22Rv1 (cell line): Measurements from ENCODE around the gene LCN1.
"Not testable (repeated sequence)": the region's sequence is repeated elsewhere in the genome, so short reads cannot be mapped to it uniquely, and the experiment has no call there.

Source experiments
- H3K27ac ChIP-seq: fragments of 450-650 bp; 2 replicates; pipeline ENCODE4 v1.5.1; 2017
- ZFX ChIP-seq: fragments of 450-650 bp; IDR thresholded peaks from 2 replicates; pipeline ENCODE4 v1.6.1; 2017; ENCODE audit warnings: antibody characterized with exemption, borderline replicate concordance
- TF ChIP-seq, protein P1 (sequence below): fragments of 450-650 bp; IDR thresholded peaks from 2 replicates; pipeline ENCODE4 v1.5.1; 2017; ENCODE audit warnings: mild to moderate bottlenecking

Gene LCN1

DNA sequence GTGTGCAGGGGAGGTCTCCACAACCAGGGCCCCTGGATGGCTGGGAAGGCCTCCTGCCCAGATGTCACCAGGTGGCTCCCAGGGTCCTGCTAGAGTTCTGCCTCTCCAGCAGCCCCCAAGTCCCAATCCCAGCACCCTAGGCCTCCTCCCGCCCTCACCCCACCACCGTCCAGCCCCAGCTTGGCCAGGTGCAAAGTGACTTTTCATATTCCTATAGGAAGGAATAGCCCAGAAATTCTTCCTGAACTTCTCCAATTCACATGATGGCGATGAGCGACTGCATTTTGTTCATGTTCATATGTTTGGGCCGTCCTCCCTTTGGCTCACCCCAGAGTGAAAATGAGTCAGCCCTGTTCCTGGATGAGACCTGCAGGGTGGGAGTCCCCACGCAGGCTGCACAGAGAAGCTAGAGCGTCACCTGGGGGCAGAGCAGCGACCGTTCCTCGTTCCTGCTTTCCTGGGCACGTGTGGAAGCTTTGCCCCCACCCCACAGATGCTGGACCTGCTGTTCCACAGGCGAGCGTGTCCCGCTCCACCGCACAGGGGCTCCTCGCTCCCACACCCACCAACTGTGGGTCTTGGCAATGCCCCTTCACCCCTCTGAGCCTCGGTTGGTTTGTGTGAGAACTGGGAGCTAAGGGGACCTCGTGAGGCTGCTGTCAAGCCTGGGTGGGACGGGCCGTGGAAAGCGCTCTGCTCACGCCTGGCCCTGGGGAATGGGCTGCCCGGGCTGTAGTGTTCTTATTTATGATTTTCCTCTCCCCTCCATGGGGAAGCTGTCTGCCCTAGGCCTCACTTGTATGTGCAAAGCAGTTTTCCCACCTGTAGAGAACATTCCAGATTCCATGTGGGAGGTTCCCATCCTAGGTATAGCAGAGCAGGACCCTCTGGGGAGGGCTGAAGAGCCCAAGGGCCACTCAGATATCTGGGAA, 13.9 kb upstream of the LCN1 start:
- TF ChIP-seq ZFX, result no peak
- TF ChIP-seq, protein P1, sequence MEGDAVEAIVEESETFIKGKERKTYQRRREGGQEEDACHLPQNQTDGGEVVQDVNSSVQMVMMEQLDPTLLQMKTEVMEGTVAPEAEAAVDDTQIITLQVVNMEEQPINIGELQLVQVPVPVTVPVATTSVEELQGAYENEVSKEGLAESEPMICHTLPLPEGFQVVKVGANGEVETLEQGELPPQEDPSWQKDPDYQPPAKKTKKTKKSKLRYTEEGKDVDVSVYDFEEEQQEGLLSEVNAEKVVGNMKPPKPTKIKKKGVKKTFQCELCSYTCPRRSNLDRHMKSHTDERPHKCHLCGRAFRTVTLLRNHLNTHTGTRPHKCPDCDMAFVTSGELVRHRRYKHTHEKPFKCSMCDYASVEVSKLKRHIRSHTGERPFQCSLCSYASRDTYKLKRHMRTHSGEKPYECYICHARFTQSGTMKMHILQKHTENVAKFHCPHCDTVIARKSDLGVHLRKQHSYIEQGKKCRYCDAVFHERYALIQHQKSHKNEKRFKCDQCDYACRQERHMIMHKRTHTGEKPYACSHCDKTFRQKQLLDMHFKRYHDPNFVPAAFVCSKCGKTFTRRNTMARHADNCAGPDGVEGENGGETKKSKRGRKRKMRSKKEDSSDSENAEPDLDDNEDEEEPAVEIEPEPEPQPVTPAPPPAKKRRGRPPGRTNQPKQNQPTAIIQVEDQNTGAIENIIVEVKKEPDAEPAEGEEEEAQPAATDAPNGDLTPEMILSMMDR, result no peak
- no peak overlapping the region for H3K27ac ChIP-seq

- TF ChIP-seq ZFX, result no peak
- TF ChIP-seq, protein P1, result no peak
- H3K27ac ChIP-seq, result no peak overlapping the region
Measured at GRCh38 chr9:135508211-135508820, 12.9 kb upstream of the LCN1 start.

GRCh38 chr9:135509458-135509857, 11.8 kb upstream of the LCN1 start:
- H3K27ac ChIP-seq, result no peak overlapping the region
- TF ChIP-seq, protein P1, result no peak
- TF ChIP-seq ZFX, result no peak

- no peak overlapping the region for H3K27ac ChIP-seq
- TF ChIP-seq, protein P1, result no peak
- no peak for TF ChIP-seq ZFX
Measured at GRCh38 chr9:135512241-135512603, 9.0 kb upstream of the LCN1 start.

- H3K27ac ChIP-seq, result no peak overlapping the region
- no peak for TF ChIP-seq ZFX
- TF ChIP-seq, protein P1, result no peak
Measured at GRCh38 chr9:135512904-135513303, 8.3 kb upstream of the LCN1 start.

DNA sequence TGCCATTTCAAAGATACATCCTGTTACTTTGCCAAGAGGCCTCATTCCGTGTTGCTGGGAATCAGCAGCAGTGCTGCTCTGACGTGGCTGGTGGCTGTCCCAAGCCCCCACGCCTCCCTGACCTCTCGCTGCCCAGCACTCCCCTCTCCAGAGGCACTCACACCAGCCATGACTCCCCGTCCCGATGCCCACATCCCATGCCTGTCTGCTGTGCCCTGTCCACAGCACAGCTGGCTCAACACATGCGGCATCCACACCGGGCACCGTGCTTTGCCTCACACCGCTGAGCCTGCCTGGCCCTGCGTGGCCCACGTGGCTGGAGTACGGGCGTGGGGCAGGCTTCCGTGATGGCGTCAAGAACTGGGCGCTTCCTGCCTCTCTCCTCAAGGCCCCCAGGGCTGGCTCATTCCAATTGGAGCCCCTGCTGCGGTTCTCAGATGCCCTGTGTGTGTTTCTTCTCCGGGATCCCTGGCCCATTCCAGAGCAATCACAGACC, 7.8 kb upstream of the LCN1 start:
- H3K27ac ChIP-seq, result no peak overlapping the region
- TF ChIP-seq ZFX, result no peak
- TF ChIP-seq, protein P1, result no peak

GRCh38 chr9:135513906-135514305, 7.3 kb upstream of the LCN1 start:
- H3K27ac ChIP-seq, result not testable (repeated sequence)
